ENCODE results near the gene ZNF138. TPM values are rescaled to one million over a fixed set of nuclear protein-coding genes. Genes with fewer than 3 reads are reported as not detected.
A peak's percentile ranks its signal among the peaks of the same experiment; 100 is the strongest.
"Not testable (repeated sequence)": the region's sequence is repeated elsewhere in the genome, so short reads cannot be mapped to it uniquely, and the experiment has no call there.

ZNF138 gene
- 10 to 100 TPM in 1 of 2 donors, 1 to 10 TPM in 1; 7.2 to 11.6 TPM for total RNA-seq

DNA sequence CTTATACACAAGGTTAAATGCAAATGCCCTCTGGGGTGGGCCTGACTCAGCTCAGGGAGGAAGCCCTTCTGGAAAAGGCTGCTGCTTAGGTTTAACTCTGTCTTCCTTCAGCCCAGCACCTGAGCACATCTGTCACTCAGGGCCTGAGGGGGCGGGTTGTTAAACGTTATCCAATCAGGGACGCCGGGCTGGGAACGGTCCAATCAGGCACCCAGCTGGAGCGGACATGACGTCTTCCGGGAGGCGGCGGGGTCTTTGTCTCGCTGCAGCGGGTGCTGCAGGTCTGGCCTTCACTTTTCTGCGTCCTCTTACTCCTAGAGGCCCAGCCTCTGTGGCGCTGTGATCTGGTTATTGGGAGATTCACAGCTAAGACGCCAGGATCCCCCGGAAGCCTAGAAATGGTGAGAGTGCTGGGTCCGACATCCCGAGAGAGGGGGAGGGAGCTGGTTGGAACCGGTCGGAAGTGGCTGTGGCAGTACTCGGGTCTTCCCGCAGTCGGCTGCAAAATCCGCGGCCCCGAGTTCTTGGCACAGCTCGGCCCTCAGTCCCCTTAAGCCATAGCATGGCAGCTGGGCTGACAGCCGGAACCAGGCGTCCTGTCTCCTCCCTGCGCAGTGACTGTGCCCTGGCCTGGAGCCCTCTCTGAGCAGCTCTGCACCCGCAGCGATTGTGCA is at the start of gene ZNF138:
TSS of gene ZNF138 (plus strand) at position 258 of the 674 bp plus-strand sequence. CDS start at position 399, 141 bp downstream.
- peak within 1 kb of the TSS; percentile 91 to 95 for H3K27ac Mint-ChIP-seq
- H3K27me3 Mint-ChIP-seq = no peaks in the 10 kb centered on the region
- ATAC-seq (peak; percentile 100), DNase-seq (ENCODE audit: low spot score) (peak; percentile 96)
- H3K9me3 Mint-ChIP-seq = no peaks in the 10 kb centered on the region
- H3K4me1 Mint-ChIP-seq (ENCODE audit: low read depth in 2 of 2) = peaks cover 11 to 18% of the 10 kb centered on the region in 2 donors
- peak within 1 kb of the TSS; percentile 97 for H3K4me3 Mint-ChIP-seq
- H3K36me3 Mint-ChIP-seq = peaks cover 2% of the 10 kb centered on the region

DNA sequence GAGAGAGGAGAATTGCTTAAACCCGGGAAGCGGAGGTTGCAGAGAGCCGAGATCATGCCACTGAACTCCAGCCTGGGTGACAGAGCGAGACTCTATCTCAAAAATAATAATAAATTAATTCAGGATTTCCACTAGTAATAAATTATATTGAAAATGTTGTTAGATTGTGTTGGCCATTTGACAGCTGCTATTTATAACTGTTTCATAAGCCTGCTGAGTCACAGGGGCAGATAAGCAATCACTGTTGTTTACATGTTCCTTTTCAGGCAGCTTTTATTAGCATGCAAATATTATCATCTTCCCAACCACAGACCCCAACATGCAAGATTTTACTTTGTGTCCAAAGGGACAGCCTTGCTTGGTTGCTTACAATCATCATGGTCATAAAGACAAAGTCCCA is 49.5 kb upstream of the ZNF138 start:
- no peaks in the 10 kb centered on the region for H3K4me1 Mint-ChIP-seq (ENCODE audit: low read depth in 2 of 2)
- no peak for DNase-seq (ENCODE audit: low spot score)
- no peak for ATAC-seq
- no peak overlapping the region for H3K4me3 Mint-ChIP-seq
- no peaks in the 10 kb centered on the region for H3K27me3 Mint-ChIP-seq
- H3K27ac Mint-ChIP-seq = no peak overlapping the region
- H3K9me3 Mint-ChIP-seq = no peaks in the 10 kb centered on the region
- H3K36me3 Mint-ChIP-seq = no peaks in the 10 kb centered on the region

DNA sequence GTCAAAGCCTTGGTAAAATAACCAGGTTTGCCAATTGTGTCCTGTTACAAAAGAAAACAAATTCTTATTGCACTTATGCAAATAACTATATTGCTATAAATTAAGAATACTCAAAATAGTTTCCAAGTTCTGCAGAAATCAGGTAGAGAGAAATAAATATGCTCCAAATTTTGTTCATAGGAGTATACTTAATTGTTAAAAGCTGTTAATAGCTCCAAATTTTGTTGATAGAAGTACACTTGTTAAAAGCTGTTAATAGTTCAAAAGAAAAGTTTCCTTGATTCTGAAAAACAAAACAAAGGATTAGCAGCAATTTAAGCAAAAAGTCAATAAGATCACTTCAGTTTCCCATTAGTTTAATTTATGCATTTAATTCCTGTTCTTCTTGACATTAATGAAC is 46.4 kb upstream of the ZNF138 start:
- DNase-seq (ENCODE audit: low spot score) = no peak
- no peaks in the 10 kb centered on the region for H3K27me3 Mint-ChIP-seq
- H3K36me3 Mint-ChIP-seq = no peaks in the 10 kb centered on the region
- no peak for ATAC-seq
- no peaks in the 10 kb centered on the region for H3K9me3 Mint-ChIP-seq
- no peak overlapping the region for H3K4me3 Mint-ChIP-seq
- H3K27ac Mint-ChIP-seq = no peak overlapping the region
- no peaks in the 10 kb centered on the region for H3K4me1 Mint-ChIP-seq (ENCODE audit: low read depth in 2 of 2)

DNA sequence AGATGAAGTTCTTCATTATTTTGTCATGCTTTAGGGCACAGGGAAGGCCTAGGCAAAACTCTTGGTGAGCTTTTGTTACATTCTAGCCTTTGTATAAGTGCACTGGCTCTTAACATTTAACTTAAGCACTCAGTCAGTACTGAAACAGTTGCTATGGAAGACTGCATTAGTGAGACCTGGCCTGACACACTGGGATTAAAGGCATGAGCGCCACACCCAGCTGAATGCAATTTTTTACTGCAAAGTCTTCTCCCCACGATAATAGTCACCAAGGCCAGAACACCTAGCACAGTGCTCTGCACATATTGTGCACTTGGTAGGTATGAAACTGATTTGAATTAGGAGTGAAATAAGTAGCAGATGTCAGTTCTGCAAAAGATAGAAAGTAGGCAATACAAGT is 41.2 kb upstream of the ZNF138 start:
- Mint-ChIP-seq H3K4me3 (no peak overlapping the region), H3K36me3 (no peaks in the 10 kb centered on the region), H3K4me1 (ENCODE audit: low read depth in 2 of 2) (no peaks in the 10 kb centered on the region), H3K27ac (no peak overlapping the region), H3K27me3 (no peaks in the 10 kb centered on the region), H3K9me3 (peaks cover 3% of the 10 kb centered on the region)
- no peak for DNase-seq (ENCODE audit: low spot score)
- ATAC-seq = no peak

DNA sequence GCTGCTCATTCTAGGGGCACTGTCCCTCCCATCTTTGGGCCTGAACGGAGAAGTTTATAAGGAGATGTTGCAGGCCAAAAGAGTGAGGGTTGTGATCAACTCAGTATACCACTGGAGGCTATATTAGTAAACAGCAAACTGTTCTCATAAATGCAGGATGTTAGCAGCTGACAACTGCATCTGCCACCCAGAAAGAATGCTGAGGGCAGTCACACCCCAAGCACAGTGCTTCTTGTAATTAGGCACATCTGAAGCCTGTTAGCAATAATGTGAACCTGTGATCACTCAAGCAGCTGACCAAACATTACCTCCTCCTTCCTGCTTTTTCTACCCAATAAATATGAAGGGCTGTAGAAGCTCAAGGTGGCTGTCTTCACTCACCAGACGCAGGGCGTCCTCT is 38.4 kb upstream of the ZNF138 start:
- ATAC-seq (no peak), DNase-seq (ENCODE audit: low spot score) (no peak)
- peaks cover 3% of the 10 kb centered on the region for H3K9me3 Mint-ChIP-seq
- H3K27me3 Mint-ChIP-seq = no peaks in the 10 kb centered on the region
- H3K4me1 Mint-ChIP-seq (ENCODE audit: low read depth in 2 of 2) = no peaks in the 10 kb centered on the region
- no peaks in the 10 kb centered on the region for H3K36me3 Mint-ChIP-seq
- no peak overlapping the region for H3K27ac Mint-ChIP-seq
- no peak overlapping the region for H3K4me3 Mint-ChIP-seq

DNA sequence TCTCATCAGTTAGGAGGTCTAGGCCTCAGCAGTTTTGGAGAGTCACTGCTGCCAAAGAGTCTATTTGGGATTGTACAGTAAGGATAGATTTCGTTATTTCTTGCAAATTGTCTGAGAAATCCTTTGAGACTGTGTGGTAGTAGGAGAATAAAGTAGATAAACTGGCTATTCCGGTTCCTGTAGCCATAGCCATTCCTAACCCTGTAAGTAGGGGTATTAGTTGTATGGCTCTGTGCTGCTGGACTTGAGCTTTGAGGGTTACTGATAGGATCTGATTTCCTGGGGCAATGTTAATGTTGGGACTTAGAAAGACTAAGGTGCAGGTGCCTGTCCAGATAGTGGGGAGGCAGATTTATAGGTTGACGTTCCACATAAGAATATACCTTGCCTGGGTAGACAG is 36.1 kb upstream of the ZNF138 start:
- Mint-ChIP-seq H3K4me3 (no peak overlapping the region), H3K4me1 (ENCODE audit: low read depth in 2 of 2) (no peaks in the 10 kb centered on the region), H3K27ac (no peak overlapping the region), H3K27me3 (no peaks in the 10 kb centered on the region), H3K9me3 (peaks cover 3% of the 10 kb centered on the region), H3K36me3 (no peaks in the 10 kb centered on the region)
- ATAC-seq = no peak
- no peak for DNase-seq (ENCODE audit: low spot score)

DNA sequence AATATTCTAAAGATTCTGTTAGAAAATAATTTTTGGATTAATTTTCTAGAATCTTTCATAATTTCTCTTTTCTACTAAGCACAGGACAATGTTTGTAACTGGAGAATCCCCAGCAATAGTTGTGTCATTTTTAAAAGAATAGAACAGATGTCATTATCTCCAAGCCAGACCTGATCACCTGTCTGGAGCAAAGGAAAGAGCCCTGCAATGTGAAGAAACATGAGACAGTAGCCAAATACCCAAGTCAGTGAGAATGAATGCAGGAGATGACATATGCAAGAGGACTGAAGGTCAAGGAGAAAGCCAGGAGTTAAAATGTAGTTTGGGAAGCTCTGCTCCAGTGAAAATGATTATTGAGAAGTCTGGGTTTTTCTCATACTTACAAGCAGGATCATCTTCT is 25.4 kb upstream of the ZNF138 start:
- H3K4me1 Mint-ChIP-seq (ENCODE audit: low read depth in 2 of 2) = no peaks in the 10 kb centered on the region
- H3K27me3 Mint-ChIP-seq = no peaks in the 10 kb centered on the region
- H3K36me3 Mint-ChIP-seq = no peaks in the 10 kb centered on the region
- ATAC-seq = no peak
- no peak for DNase-seq (ENCODE audit: low spot score)
- H3K9me3 Mint-ChIP-seq = no peaks in the 10 kb centered on the region
- H3K27ac Mint-ChIP-seq = no peak overlapping the region
- no peak overlapping the region for H3K4me3 Mint-ChIP-seq

DNA sequence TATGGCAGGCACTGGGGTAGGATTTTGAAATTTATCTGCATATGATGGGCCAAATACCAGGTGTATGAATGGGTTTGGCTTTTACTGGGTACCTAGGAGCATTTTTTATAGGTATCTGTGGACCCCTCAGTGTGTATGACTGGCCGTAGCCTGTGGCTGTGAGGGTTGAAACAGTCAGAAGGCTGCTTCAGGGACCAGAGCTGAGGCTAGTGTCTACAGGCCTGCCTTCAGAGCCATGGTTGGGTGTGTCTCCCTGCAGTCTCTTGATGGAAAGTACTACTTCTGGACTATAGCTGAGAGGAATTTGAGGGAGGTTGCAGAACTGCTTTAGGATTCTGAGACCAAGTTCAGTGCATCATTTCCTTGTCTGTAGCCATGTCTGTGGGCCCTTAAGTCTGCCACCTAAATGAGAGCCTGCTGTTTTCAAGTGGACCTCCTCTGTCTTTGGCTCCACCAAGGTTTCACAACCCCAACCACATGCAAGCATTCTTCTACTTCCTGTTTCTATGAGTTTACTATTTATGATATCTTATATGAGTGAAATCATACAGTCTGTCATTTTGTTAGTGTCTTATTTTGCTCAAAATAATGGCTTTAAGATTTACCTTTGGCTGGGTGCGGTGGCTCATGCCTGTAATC is 19.9 kb upstream of the ZNF138 start:
- ATAC-seq = no peak
- no peaks in the 10 kb centered on the region for H3K9me3 Mint-ChIP-seq
- no peaks in the 10 kb centered on the region for H3K27me3 Mint-ChIP-seq
- DNase-seq (ENCODE audit: low spot score) = no peak
- no peak overlapping the region for H3K27ac Mint-ChIP-seq
- H3K36me3 Mint-ChIP-seq = peaks cover 10% of the 10 kb centered on the region
- H3K4me3 Mint-ChIP-seq = no peak overlapping the region
- peaks cover 0 to 6% of the 10 kb centered on the region in 2 donors for H3K4me1 Mint-ChIP-seq (ENCODE audit: low read depth in 2 of 2)

DNA sequence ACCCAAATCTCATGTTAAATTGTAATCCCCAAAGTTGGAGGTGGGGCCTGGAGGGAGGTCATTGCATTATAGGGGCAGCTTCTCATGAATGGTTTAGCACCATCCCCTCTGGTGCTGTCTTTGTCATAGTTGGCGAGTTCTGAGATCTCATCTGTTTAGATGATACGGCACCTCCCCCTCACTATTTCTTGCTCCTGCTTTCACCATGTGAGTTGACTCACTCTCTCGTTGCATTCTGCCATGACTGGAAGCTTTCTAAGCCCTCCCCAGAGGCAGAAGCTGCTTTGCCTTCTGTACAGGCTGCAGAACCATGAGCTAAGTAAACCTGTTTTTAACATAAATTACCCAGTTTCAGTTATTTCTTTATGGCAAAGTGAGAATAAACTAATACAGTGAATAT is 18.9 kb upstream of the ZNF138 start:
- Mint-ChIP-seq H3K36me3 (peaks cover 10% of the 10 kb centered on the region), H3K27ac (no peak overlapping the region), H3K9me3 (no peaks in the 10 kb centered on the region), H3K27me3 (no peaks in the 10 kb centered on the region), H3K4me1 (ENCODE audit: low read depth in 2 of 2) (peaks cover 0 to 6% of the 10 kb centered on the region in 2 donors), H3K4me3 (no peak overlapping the region)
- ATAC-seq (no peak), DNase-seq (ENCODE audit: low spot score) (no peak)

DNA sequence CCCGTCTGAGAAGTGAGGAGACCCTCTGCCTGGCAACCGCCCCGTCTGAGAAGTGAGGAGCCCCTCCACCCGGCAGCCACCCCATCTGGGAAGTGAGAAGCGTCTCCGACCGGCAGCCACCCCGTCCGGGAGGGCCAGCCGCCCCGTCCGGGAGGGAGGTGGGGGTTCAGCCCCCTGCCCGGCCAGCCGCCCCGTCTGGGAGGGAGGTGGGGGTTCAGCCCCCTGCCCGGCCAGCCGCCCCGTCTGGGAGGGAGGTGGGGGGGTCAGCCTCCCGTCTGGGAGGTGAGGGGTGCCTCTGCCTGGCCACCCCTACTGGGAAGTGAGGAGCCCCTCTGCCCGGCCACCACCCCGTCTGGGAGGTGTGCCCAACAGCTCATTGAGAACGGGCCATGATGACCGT is 9.4 kb upstream of the ZNF138 start:
- not testable (repeated sequence) for H3K36me3 Mint-ChIP-seq; H3K9me3 Mint-ChIP-seq; H3K27ac Mint-ChIP-seq; H3K4me1 Mint-ChIP-seq (ENCODE audit: low read depth in 2 of 2); H3K4me3 Mint-ChIP-seq; ATAC-seq; DNase-seq (ENCODE audit: low spot score)
- H3K27me3 Mint-ChIP-seq = peaks cover 6 to 23% of the 10 kb centered on the region in 2 donors

DNA sequence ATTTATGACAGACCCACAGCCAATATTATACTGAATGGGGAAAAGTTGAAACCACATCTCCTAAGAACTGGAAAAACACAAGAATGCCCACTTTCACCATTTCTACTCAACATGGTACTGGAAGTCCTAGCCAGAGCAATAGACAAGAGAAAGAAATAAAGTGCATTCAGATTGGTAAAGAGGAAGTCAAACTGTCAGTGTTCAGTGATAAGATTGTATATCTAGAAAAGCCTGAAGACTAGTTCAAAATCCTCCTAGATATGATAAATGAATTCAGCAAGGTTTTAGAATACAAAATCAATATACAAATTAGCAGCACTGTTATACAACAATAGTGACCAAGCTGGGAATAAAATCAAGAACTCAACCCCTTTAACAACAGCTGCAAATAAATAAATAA is 6.9 kb upstream of the ZNF138 start:
- DNase-seq (ENCODE audit: low spot score) (no peak), ATAC-seq (no peak)
- peaks cover 6 to 23% of the 10 kb centered on the region in 2 donors for H3K27me3 Mint-ChIP-seq
- H3K27ac Mint-ChIP-seq = no peak overlapping the region
- no peaks in the 10 kb centered on the region for H3K9me3 Mint-ChIP-seq
- no peaks in the 10 kb centered on the region for H3K36me3 Mint-ChIP-seq
- H3K4me3 Mint-ChIP-seq = no peak overlapping the region
- no peaks in the 10 kb centered on the region for H3K4me1 Mint-ChIP-seq (ENCODE audit: low read depth in 2 of 2)

DNA sequence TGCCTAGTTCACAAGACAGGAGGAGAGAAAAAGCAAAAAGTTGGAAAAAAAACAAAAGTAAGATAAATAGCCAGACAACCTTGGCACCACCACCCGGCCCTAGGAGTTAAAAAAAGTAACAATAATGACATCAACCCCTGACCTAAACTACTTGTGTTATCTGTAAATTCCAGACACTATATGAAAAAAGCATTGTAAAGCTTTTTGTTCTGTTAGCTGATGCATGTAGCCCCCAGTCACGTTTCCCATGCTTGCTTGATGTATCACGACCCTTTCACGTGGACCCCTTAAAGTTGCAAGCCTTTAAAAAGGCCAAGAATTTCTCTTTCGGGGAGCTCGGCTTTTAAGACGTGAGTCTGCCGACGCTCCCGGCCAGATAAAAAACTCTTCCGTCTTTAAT is 5.0 kb upstream of the ZNF138 start:
- H3K4me3 Mint-ChIP-seq = not testable (repeated sequence)

DNA sequence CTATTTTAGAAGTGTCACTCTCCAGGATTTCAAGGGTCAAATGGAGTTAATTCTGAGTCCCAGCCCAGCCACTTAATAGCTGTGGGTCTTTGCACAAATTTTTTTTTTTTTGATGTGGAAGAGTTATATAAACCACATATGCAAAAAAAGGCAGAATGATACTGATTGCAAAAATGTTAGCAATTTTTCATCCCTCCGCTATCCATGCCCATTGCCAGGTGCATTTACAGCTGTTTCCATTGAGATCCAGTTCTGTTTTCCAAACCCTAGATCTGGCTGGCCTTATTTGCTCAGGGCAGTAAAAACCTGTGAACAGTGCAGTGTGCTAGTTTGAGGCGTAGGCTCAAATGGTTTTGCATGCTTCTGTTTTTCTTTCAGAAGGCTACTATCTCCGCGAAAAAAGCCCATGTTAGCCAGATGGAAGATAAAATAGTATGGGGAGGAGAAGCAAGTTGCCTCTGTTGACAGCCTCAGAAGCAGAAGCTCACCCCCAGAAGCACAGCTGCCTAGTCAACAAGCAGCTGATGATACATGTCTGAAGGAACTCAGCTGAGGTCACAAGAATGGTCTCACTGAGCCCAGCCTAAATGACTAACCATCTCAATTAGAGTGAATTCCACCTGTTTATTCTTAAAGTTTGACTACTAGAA is 997 bp upstream of the ZNF138 start:
- Mint-ChIP-seq H3K27me3 (no peaks in the 10 kb centered on the region), H3K4me3 (no peak overlapping the region), H3K4me1 (ENCODE audit: low read depth in 2 of 2) (peaks cover 11 to 18% of the 10 kb centered on the region in 2 donors), H3K36me3 (no peaks in the 10 kb centered on the region), H3K9me3 (no peaks in the 10 kb centered on the region), H3K27ac (peak overlapping the region; percentile 91 to 95)
- no peak for ATAC-seq
- DNase-seq (ENCODE audit: low spot score) = no peak

More for the DNA sequence above, 5.0 kb upstream of the ZNF138 start:
- ATAC-seq; H3K27ac Mint-ChIP-seq; H3K36me3 Mint-ChIP-seq; H3K4me1 Mint-ChIP-seq (ENCODE audit: low read depth in 2 of 2); DNase-seq (ENCODE audit: low spot score); H3K9me3 Mint-ChIP-seq: not testable (repeated sequence)
- peaks cover 6 to 23% of the 10 kb centered on the region in 2 donors for H3K27me3 Mint-ChIP-seq

DNA sequence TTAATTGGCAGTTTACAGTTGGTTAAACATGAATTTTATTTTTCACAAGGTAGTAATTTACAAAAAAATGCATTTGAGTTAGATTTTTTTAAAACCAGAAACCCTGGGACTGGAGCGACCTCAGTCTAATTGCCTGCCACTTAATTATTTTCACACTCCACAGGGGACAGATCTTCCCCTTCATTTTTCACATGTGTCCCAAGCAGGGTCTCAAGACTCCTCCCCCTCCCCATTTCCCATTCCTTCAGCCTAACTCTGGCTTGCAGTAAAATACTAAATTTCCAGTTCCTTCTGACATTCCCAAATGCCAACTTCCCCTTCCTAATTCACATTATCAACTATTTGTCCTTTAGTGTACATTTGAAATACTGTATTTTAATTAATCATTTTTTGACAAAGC is 948 bp downstream of the ZNF138 start:
- H3K36me3 Mint-ChIP-seq = peaks cover 10% of the 10 kb centered on the region
- H3K9me3 Mint-ChIP-seq = no peaks in the 10 kb centered on the region
- ATAC-seq (no peak), DNase-seq (ENCODE audit: low spot score) (no peak)
- H3K4me3 Mint-ChIP-seq = peak overlapping the region; percentile 97
- no peaks in the 10 kb centered on the region for H3K27me3 Mint-ChIP-seq
- peak overlapping the region; percentile 91 to 95 for H3K27ac Mint-ChIP-seq
- H3K4me1 Mint-ChIP-seq (ENCODE audit: low read depth in 2 of 2) = peaks cover 11 to 18% of the 10 kb centered on the region in 2 donors
